ENCODE results near the gene GALK2.

The GALK2 gene

DNA sequence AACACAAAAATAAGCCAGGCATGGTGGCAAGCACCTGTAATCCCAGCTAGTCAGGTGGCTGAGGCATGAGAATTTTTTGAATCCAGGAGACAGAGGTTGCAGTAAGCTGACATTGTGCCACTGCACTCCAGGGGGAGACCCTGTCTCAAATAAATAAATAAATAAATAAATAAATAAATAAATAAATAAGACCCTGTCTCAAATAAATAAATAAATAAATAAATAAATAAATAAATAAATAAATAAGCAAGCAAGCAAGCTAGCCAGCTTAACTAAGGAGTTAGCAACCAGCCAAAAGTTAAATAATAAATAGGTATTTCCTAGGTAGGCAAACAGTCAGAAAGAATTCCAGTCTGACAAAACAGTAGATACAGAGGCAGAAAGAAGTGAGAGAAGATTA, 123.9 kb downstream of the GALK2 start:
- Mint-ChIP-seq H3K4me3 (no peak overlapping the region), H3K36me3 (ENCODE audit: low read depth) (peaks cover 84% of the 10 kb centered on the region), H3K4me1 (ENCODE audit: low read depth) (no peaks in the 10 kb centered on the region), H3K27me3 (no peaks in the 10 kb centered on the region), H3K27ac (no peak overlapping the region), H3K9me3 (no peaks in the 10 kb centered on the region)
- intact Hi-C loops (cut with micrococcal nuclease), result no loop called here

GRCh38 chr15:49296258-49296657, 126.2 kb downstream of the GALK2 start:
- Mint-ChIP-seq H3K9me3 (peaks cover 14% of the 10 kb centered on the region), H3K4me3 (no peak overlapping the region), H3K36me3 (ENCODE audit: low read depth) (peaks cover 87% of the 10 kb centered on the region), H3K27ac (no peak overlapping the region), H3K27me3 (no peaks in the 10 kb centered on the region), H3K4me1 (ENCODE audit: low read depth) (no peaks in the 10 kb centered on the region)
- intact Hi-C loops (cut with micrococcal nuclease), result no loop called here

DNA sequence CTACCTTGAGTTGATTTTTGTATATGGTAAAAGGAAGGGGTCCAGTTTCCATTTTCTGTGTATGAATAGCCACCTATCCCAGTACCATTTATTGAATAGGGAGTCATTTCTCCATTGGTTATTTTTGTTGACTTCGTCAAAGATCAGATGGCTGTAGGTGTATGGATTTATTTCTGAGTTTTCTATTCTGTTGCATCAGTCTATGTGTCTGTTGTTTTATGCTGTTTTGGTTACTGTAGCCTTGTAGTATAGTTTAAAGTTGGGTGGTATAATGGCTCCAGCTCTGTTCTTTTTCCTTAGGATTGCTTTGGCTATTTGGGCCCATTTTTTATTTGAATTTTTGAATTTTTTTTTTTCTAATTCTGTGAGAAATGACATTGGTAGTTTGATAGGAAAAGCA, 127.5 kb downstream of the GALK2 start:
- peaks cover 80% of the 10 kb centered on the region for H3K36me3 Mint-ChIP-seq (ENCODE audit: low read depth)
- H3K9me3 Mint-ChIP-seq, result peaks cover 14% of the 10 kb centered on the region
- no peaks in the 10 kb centered on the region for H3K4me1 Mint-ChIP-seq (ENCODE audit: low read depth)
- no peak overlapping the region for H3K4me3 Mint-ChIP-seq
- H3K27me3 Mint-ChIP-seq, result no peaks in the 10 kb centered on the region
- no peak overlapping the region for H3K27ac Mint-ChIP-seq
- intact Hi-C loops (cut with micrococcal nuclease), result no loop called here

GRCh38 chr15:49300856-49301255, 130.8 kb downstream of the GALK2 start:
- intact Hi-C loops (cut with micrococcal nuclease), result no loop called here
- Mint-ChIP-seq H3K4me1 (ENCODE audit: low read depth) (peaks cover 17% of the 10 kb centered on the region), H3K9me3 (peaks cover 14% of the 10 kb centered on the region), H3K4me3 (no peak overlapping the region), H3K27ac (no peak overlapping the region), H3K36me3 (ENCODE audit: low read depth) (peaks cover 68% of the 10 kb centered on the region), H3K27me3 (no peaks in the 10 kb centered on the region)

- Mint-ChIP-seq H3K36me3 (ENCODE audit: low read depth) (peaks cover 61% of the 10 kb centered on the region), H3K4me1 (ENCODE audit: low read depth) (peaks cover 24% of the 10 kb centered on the region), H3K4me3 (no peak overlapping the region), H3K27ac (no peak overlapping the region), H3K9me3 (peaks cover 14% of the 10 kb centered on the region), H3K27me3 (no peaks in the 10 kb centered on the region)
- intact Hi-C loops (cut with micrococcal nuclease), result no loop called here
These were observed 131.5 kb downstream of the GALK2 start for GRCh38 chr15:49301562-49301961.

DNA sequence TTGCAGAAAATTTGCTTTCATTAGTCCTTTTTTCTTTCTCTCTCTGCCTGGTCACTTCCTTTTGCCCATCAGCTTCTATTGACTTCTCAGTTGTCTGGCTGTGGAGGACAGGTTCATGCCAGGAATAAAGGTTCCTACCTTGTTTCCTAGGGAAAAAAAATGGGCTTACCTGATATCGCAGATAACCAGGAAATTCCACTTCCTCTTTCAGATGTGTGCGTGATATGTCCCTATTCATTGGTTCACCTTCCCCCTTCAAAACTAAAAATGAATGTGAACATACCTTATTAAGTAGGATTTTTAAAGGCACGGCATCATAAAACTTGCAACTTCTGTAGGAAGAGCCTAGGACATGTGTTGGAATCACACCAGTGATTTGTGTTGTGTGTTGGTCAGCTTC, 133.0 kb downstream of the GALK2 start:
- intact Hi-C loops (cut with micrococcal nuclease), result no loop called here

GRCh38 chr15:49306551-49306950, 136.5 kb downstream of the GALK2 start:
- Mint-ChIP-seq H3K4me1 (ENCODE audit: low read depth) (peaks cover 29% of the 10 kb centered on the region), H3K27me3 (no peaks in the 10 kb centered on the region), H3K36me3 (ENCODE audit: low read depth) (peaks cover 58% of the 10 kb centered on the region), H3K4me3 (no peak overlapping the region), H3K27ac (peak overlapping the region; percentile 28), H3K9me3 (no peaks in the 10 kb centered on the region)
- intact Hi-C loops (cut with micrococcal nuclease), result no loop called here

More for the DNA sequence above, 133.0 kb downstream of the GALK2 start:
- H3K9me3 Mint-ChIP-seq, result peaks cover 14% of the 10 kb centered on the region
- H3K4me3 Mint-ChIP-seq, result no peak overlapping the region
- no peaks in the 10 kb centered on the region for H3K27me3 Mint-ChIP-seq
- peaks cover 29% of the 10 kb centered on the region for H3K4me1 Mint-ChIP-seq (ENCODE audit: low read depth)
- H3K36me3 Mint-ChIP-seq (ENCODE audit: low read depth), result peaks cover 55% of the 10 kb centered on the region
- H3K27ac Mint-ChIP-seq, result no peak overlapping the region

GRCh38 chr15:49308686-49309085, 138.6 kb downstream of the GALK2 start:
- Mint-ChIP-seq H3K36me3 (ENCODE audit: low read depth) (peaks cover 58% of the 10 kb centered on the region), H3K4me1 (ENCODE audit: low read depth) (peaks cover 28% of the 10 kb centered on the region), H3K27ac (no peak overlapping the region), H3K4me3 (no peak overlapping the region), H3K27me3 (no peaks in the 10 kb centered on the region), H3K9me3 (no peaks in the 10 kb centered on the region)
- intact Hi-C loops (cut with micrococcal nuclease), result no loop called here

DNA sequence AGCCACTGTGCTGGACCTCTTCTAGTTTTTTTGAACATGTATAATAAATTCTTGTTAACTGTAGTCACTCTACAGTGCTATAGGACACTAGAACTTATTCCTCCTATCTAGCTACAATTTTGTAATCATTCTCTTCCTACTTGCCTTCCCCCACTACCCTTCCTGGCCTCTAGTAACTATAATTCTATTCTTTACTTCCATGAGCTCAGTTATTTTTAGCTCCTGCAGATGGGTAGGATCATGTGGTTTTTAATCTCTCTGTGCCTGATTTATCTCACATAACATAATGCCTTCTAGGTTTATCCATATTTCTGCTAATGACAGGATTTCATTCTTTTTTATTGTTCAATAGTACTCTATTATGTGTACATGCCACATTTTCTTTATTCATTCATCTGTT, 139.8 kb downstream of the GALK2 start:
- Mint-ChIP-seq H3K36me3 (ENCODE audit: low read depth) (peaks cover 50% of the 10 kb centered on the region), H3K27ac (no peak overlapping the region), H3K27me3 (no peaks in the 10 kb centered on the region), H3K4me1 (ENCODE audit: low read depth) (peaks cover 28% of the 10 kb centered on the region), H3K4me3 (no peak overlapping the region), H3K9me3 (no peaks in the 10 kb centered on the region)
- intact Hi-C loops (cut with micrococcal nuclease), result no loop called here

DNA sequence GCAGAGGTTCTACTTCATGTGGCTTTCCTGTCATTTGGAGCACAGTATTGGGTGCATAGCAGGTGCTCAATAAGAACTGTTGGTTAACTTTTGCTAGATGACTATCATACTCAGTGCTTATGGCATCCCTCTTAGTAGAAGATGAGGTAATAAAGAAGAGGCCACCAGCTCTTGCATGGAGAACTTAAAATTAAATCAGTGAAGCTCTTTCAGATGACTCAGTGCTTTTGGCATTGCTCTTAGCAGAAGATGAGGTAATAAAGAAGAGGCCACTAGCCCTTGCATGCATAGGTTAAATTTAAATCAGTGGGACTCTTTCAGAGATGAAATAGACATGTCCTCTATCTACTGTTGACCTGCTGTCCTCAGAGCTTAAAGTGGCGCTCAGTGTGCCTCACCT, 143.6 kb downstream of the GALK2 start:
- Mint-ChIP-seq H3K4me3 (no peak overlapping the region), H3K36me3 (ENCODE audit: low read depth) (peaks cover 53% of the 10 kb centered on the region), H3K4me1 (ENCODE audit: low read depth) (peaks cover 6% of the 10 kb centered on the region), H3K9me3 (peaks cover 9% of the 10 kb centered on the region), H3K27me3 (no peaks in the 10 kb centered on the region), H3K27ac (no peak overlapping the region)
- intact Hi-C loops (cut with micrococcal nuclease), result no loop called here

DNA sequence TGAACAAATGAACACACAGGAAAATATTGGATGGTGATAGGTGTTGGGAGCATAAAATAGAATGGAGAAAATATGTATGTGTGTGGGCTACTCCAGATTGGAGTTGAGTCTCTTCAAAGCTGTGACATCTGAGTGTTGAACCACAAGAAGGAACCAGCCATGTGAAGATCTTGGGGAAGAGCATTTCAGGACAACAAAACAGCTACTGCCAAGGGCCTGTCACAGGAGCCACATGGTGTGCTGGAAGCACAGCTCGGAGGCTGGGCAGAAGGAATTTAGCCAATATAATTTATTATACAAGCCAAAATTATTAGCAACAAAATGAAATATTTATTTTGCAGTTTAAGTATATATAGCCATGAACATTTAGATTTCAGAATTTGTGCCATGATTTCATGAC, 144.7 kb downstream of the GALK2 start:
- intact Hi-C loops (cut with micrococcal nuclease), result no loop called here
- Mint-ChIP-seq H3K4me1 (ENCODE audit: low read depth) (peaks cover 15% of the 10 kb centered on the region), H3K9me3 (peaks cover 9% of the 10 kb centered on the region), H3K36me3 (ENCODE audit: low read depth) (peaks cover 58% of the 10 kb centered on the region), H3K27ac (no peak overlapping the region), H3K27me3 (no peaks in the 10 kb centered on the region), H3K4me3 (no peak overlapping the region)

DNA sequence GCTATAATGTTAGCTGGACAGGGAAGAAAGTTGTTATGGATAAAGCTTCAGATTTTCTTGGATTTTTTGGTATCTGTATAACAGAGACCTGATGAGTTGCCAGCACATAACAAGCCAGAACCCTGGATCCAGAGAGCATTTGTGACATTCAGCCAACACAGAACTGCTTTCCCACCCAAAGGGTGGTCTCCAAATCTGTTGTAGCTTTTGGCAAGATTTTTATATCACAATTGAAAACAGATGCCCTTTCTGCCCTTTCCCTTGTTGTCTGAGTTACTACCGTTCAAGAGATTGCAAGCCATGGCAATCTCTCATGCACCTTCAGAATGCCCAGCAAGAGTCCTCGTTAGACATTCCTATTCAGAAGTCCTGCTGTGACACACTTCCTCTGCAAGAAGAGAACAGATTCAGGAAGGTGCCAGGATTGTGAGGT, 145.4 kb downstream of the GALK2 start:
- Mint-ChIP-seq H3K4me1 (ENCODE audit: low read depth) (peaks cover 22% of the 10 kb centered on the region), H3K9me3 (peaks cover 9% of the 10 kb centered on the region), H3K27ac (no peak overlapping the region), H3K36me3 (ENCODE audit: low read depth) (peaks cover 56% of the 10 kb centered on the region), H3K27me3 (no peaks in the 10 kb centered on the region), H3K4me3 (no peak overlapping the region)
- intact Hi-C loops (cut with micrococcal nuclease), result no loop called here

DNA sequence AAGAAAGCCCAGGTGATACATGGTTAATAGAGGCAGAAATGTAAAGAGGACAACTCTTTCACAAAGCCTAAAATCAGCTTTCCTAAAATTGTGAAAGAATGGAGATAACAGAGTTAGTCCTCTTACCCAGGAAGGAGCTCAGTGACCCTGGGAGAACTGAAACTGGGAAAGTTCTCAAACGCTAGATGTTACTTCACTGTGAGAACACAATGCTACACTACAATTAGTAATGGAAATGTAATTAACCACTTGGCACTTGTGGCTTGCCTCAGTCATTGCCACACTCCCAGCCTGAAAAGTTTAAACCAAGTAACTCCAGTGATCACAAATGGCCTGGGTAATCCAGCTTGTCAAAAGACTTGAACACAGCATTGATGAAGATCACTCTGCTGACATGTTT, 150.3 kb downstream of the GALK2 start:
- H3K4me3 Mint-ChIP-seq, result no peak overlapping the region
- H3K9me3 Mint-ChIP-seq, result peaks cover 9% of the 10 kb centered on the region
- peaks cover 59% of the 10 kb centered on the region for H3K36me3 Mint-ChIP-seq (ENCODE audit: low read depth)
- no peaks in the 10 kb centered on the region for H3K27me3 Mint-ChIP-seq
- peak overlapping the region; percentile 58 for H3K27ac Mint-ChIP-seq
- intact Hi-C loops (cut with micrococcal nuclease), result no loop called here
- H3K4me1 Mint-ChIP-seq (ENCODE audit: low read depth), result peaks cover 27% of the 10 kb centered on the region

GRCh38 chr15:49323207-49323606, 153.2 kb downstream of the GALK2 start:
- no peak overlapping the region for H3K27ac Mint-ChIP-seq
- peaks cover 51% of the 10 kb centered on the region for H3K36me3 Mint-ChIP-seq (ENCODE audit: low read depth)
- intact Hi-C loops (cut with micrococcal nuclease), result no loop called here
- H3K4me1 Mint-ChIP-seq (ENCODE audit: low read depth), result peaks cover 27% of the 10 kb centered on the region
- no peaks in the 10 kb centered on the region for H3K27me3 Mint-ChIP-seq
- H3K9me3 Mint-ChIP-seq, result no peaks in the 10 kb centered on the region
- no peak overlapping the region for H3K4me3 Mint-ChIP-seq

DNA sequence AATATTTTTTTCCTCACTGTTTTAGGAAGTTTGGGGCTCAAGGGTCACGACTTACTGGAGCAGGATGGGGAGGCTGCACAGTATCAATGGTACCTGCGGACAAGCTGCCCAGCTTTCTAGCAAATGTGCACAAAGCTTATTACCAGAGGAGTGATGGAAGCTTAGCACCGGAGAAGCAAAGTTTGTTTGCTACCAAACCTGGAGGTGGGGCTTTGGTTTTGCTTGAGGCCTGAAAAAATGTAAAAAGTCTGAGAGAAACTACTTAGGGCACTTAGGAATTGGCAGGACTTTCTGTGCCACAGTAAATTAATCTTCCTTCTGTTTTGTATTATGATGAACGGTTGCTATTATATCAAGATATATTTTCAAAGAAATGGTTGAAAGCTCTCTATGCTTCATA, 157.9 kb downstream of the GALK2 start:
- no peaks in the 10 kb centered on the region for H3K9me3 Mint-ChIP-seq
- peaks cover 43% of the 10 kb centered on the region for H3K36me3 Mint-ChIP-seq (ENCODE audit: low read depth)
- no peak overlapping the region for H3K27ac Mint-ChIP-seq
- peaks cover 7% of the 10 kb centered on the region for H3K4me1 Mint-ChIP-seq (ENCODE audit: low read depth)
- intact Hi-C loops (cut with micrococcal nuclease), result no loop called here
- H3K4me3 Mint-ChIP-seq, result no peak overlapping the region
- H3K27me3 Mint-ChIP-seq, result no peaks in the 10 kb centered on the region

All from dendritic cell treated with granulocyte-macrophage colony-stimulating factor and Interleukin-4, amounts not matched to agents 40 ng/mL and 50 ng/mL, for 4 days (primary cell).